Fibroblast of villous mesenchyme (primary cell): ENCODE results near the gene PGAM2. TPM values are rescaled to one million over a fixed set of nuclear protein-coding genes. Genes with fewer than 3 reads are reported as not detected.

ENCODE experiments used
- DNase-seq: peaks from one replicate; pipeline ENCODE4 v3.0.0-alpha.2; 2010; ENCODE audit warnings: low read depth
- H3K4me3 ChIP-seq: 2 replicates; pipeline ENCODE4 v1.5.1; 2011; ENCODE audit warnings: low read depth, mild to moderate bottlenecking, low read length
- total RNA-seq: library from RNA; depleted of rRNA; stranded (reverse); fragments of >200 nt; gene quantifications from 2 replicates; pipeline ENCODE4 v1.2.3, GENCODE V29; 2012
- TF ChIP-seq, protein P1 (sequence below): IDR thresholded peaks from 2 replicates; pipeline ENCODE4 v1.5.1; 2012; ENCODE audit warnings: low read depth, mild to moderate bottlenecking, low read length; ENCODE audit not compliant: insufficient read depth

The PGAM2 gene
- total RNA-seq, 1 donor, result under 0.01 TPM

- no peak overlapping the region for H3K4me3 ChIP-seq
- DNase-seq, result no peak
- TF ChIP-seq, protein P1, sequence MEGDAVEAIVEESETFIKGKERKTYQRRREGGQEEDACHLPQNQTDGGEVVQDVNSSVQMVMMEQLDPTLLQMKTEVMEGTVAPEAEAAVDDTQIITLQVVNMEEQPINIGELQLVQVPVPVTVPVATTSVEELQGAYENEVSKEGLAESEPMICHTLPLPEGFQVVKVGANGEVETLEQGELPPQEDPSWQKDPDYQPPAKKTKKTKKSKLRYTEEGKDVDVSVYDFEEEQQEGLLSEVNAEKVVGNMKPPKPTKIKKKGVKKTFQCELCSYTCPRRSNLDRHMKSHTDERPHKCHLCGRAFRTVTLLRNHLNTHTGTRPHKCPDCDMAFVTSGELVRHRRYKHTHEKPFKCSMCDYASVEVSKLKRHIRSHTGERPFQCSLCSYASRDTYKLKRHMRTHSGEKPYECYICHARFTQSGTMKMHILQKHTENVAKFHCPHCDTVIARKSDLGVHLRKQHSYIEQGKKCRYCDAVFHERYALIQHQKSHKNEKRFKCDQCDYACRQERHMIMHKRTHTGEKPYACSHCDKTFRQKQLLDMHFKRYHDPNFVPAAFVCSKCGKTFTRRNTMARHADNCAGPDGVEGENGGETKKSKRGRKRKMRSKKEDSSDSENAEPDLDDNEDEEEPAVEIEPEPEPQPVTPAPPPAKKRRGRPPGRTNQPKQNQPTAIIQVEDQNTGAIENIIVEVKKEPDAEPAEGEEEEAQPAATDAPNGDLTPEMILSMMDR, result no peak
Observed at GRCh38 chr7:44071726-44072363, 6.5 kb upstream of the PGAM2 start.

- H3K4me3 ChIP-seq, result no peak overlapping the region
- TF ChIP-seq, protein P1, result no peak
- DNase-seq, result peak; percentile 24
Observed at GRCh38 chr7:44068054-44068453, 2.7 kb upstream of the PGAM2 start.

DNA sequence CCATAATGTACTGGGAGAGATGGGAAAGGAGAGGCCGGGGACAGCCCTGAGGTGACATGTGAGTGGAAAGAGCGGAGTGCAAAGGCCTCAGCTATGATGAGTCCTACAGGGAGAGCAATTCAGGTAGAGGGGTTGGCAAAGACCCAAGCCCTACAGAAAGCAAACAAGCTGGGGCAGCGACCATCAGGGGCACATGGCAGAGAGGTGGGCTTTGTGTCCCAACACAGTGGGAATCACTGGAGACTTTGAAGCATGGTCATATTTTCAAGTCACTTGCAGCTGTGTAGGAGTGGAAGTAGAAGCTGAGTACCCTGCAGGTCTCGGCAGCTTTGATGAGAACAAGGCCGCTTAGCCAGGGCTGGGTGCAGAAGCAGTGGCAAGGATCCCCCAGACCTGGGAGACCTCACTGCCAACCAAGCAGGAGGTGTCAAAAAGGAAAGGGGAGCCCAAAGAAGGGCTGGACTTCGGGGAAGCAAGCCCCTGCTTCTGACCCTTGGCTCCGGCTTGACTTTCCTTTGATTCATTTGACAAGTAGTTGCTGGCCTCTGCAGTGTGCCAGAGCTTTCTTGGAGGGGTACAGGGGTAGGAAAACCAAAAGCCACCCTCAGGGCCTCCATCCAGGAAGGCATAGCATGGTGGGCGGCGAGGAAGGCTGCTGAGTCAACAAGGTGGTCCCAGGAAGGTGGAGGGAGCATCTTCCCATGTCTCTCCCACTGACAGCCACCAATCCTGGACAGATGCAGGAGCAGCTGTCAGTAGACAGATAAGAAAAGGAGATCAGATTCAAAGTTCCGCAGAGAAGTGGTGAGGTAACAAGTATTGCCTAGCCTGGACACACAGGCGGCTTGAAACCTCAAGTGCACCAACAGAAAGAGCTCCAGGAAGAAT, 1.9 kb upstream of the PGAM2 start:
- TF ChIP-seq, protein P1, result no peak
- H3K4me3 ChIP-seq, result no peak overlapping the region
- no peak for DNase-seq

- DNase-seq, result no peak
- TF ChIP-seq, protein P1, result no peak
- H3K4me3 ChIP-seq, result no peak overlapping the region
Observed at GRCh38 chr7:44066494-44067063, 1.2 kb upstream of the PGAM2 start.

GRCh38 chr7:44066111-44066460, 719 bp upstream of the PGAM2 start:
- TF ChIP-seq, protein P1, result no peak
- no peak overlapping the region for H3K4me3 ChIP-seq
- no peak for DNase-seq

GRCh38 chr7:44064791-44065430, 456 bp downstream of the PGAM2 start:
- no peak overlapping the region for H3K4me3 ChIP-seq
- no peak for DNase-seq
- TF ChIP-seq, protein P1, result no peak
